Mesothelial cell of epicardium (in vitro differentiated cells): ENCODE measurements around the gene CRYBG3. TPM values are rescaled to one million over a fixed set of nuclear protein-coding genes. Genes with fewer than 3 reads are reported as not detected.

Experiments used
- DNase-seq, 2 experiments: peaks; one replicate each; pipeline ENCODE4 v3.0.0; 2021; ENCODE audit warnings: low spot score in 2 of 2; ENCODE audit not compliant: unreplicated experiment in 2 of 2
- H3K27ac Mint-ChIP-seq: 2 replicates; pipeline ENCODE4 v1.8.0; 2021; ENCODE audit warnings: mixed read lengths
- H3K27me3 Mint-ChIP-seq: 2 replicates; pipeline ENCODE4 v1.8.0; 2021; ENCODE audit warnings: low read depth, mixed read lengths
- H3K36me3 Mint-ChIP-seq: 2 replicates; pipeline ENCODE4 v1.8.0; 2021; ENCODE audit warnings: mixed read lengths
- H3K4me1 Mint-ChIP-seq: 2 replicates; pipeline ENCODE4 v1.8.0; 2021; ENCODE audit warnings: mixed read lengths
- H3K4me3 Mint-ChIP-seq: 2 replicates; pipeline ENCODE4 v1.8.0; 2021; ENCODE audit warnings: mild to moderate bottlenecking, moderate library complexity, mixed read lengths
- H3K9me3 Mint-ChIP-seq: 2 replicates; pipeline ENCODE4 v1.8.0; 2021; ENCODE audit warnings: mixed read lengths
- CTCF ChIP-seq: fragments of 200-600 bp; sonication (generic); IDR thresholded peaks from one replicate; pipeline ENCODE4 v1.5.0; 2021; ENCODE audit warnings: antibody characterized with exemption; ENCODE audit not compliant: unreplicated experiment
- total RNA-seq: library from RNA; stranded (reverse); gene quantifications from 3 replicates; pipeline ENCODE4 v1.2.1, GENCODE V29; 2021

Gene CRYBG3
- total RNA-seq, 1 donor from 2014 or later = 6.8 TPM

- Mint-ChIP-seq H3K9me3 (peaks cover 12% of the 10 kb centered on the region), H3K4me3 (no peak overlapping the region)
- no peak for TF ChIP-seq CTCF
These were observed 58.5 kb downstream of the CRYBG3 start for GRCh38 chr3:97880267-97880666.

GRCh38 chr3:97882975-97883598, 61.3 kb downstream of the CRYBG3 start:
- Mint-ChIP-seq H3K4me1 (peaks cover 7% of the 10 kb centered on the region), H3K9me3 (no peaks in the 10 kb centered on the region), H3K27me3 (no peaks in the 10 kb centered on the region), H3K27ac (peak overlapping the region; percentile 6), H3K4me3 (no peak overlapping the region), H3K36me3 (no peaks in the 10 kb centered on the region)
- TF ChIP-seq CTCF = no peak
- DNase-seq = no peak

More at GRCh38 chr3:97880267-97880666, 58.5 kb downstream of the CRYBG3 start:
- no peak for DNase-seq
- no peak overlapping the region for H3K27ac Mint-ChIP-seq
- H3K36me3 Mint-ChIP-seq = no peaks in the 10 kb centered on the region
- peaks cover 7% of the 10 kb centered on the region for H3K4me1 Mint-ChIP-seq
- H3K27me3 Mint-ChIP-seq = peaks cover 2% of the 10 kb centered on the region

- no peak overlapping the region for H3K27ac Mint-ChIP-seq
- no peak for TF ChIP-seq CTCF
- no peak overlapping the region for H3K4me3 Mint-ChIP-seq
- H3K9me3 Mint-ChIP-seq = no peaks in the 10 kb centered on the region
- DNase-seq = no peak
- H3K4me1 Mint-ChIP-seq = peaks cover 7% of the 10 kb centered on the region
- H3K36me3 Mint-ChIP-seq = no peaks in the 10 kb centered on the region
- H3K27me3 Mint-ChIP-seq = no peaks in the 10 kb centered on the region
These were observed 61.9 kb downstream of the CRYBG3 start for GRCh38 chr3:97883736-97884135.

GRCh38 chr3:97884586-97885123, 62.8 kb downstream of the CRYBG3 start:
- Mint-ChIP-seq H3K36me3 (no peaks in the 10 kb centered on the region), H3K4me1 (peaks cover 7% of the 10 kb centered on the region), H3K4me3 (no peak overlapping the region), H3K27me3 (no peaks in the 10 kb centered on the region), H3K27ac (no peak overlapping the region), H3K9me3 (no peaks in the 10 kb centered on the region)
- DNase-seq = no peak
- no peak for TF ChIP-seq CTCF

GRCh38 chr3:97885931-97886824, 64.4 kb downstream of the CRYBG3 start:
- Mint-ChIP-seq H3K27ac (no peak overlapping the region), H3K4me3 (no peak overlapping the region), H3K4me1 (peaks cover 7% of the 10 kb centered on the region), H3K27me3 (no peaks in the 10 kb centered on the region), H3K36me3 (no peaks in the 10 kb centered on the region), H3K9me3 (no peaks in the 10 kb centered on the region)
- DNase-seq = no peak
- TF ChIP-seq CTCF = no peak
